Measurements from ENCODE around the gene LCNL1. TPM values are rescaled to one million over a fixed set of nuclear protein-coding genes. Genes with fewer than 3 reads are reported as not detected.

The LCNL1 gene
- total RNA-seq, 4 donors from 2014 or later: 0.19 TPM; not detected in 3

- H3K27ac ChIP-seq: no peak overlapping the region
- 63 to 73% methylated on average over 3 to 6 of the region's 14 CpGs for whole genome bisulfite sequencing, 2 donors
- DNase-seq: no peak
- H3K27me3 ChIP-seq: peaks cover 0 to 24% (median 0%) of the 10 kb centered on the region in 4 donors
- H3K4me1 ChIP-seq: peaks cover 12 to 30% (median 13%) of the 10 kb centered on the region in 3 donors
- intact Hi-C loops (cut with DNase I): no loop called here
- no peaks in the 10 kb centered on the region for H3K9me3 ChIP-seq
- no peak overlapping the region for H3K4me3 ChIP-seq
- no peaks in the 10 kb centered on the region for H3K36me3 ChIP-seq
- no peak for TF ChIP-seq POLR2A (IDR thresholded peaks at IDR 0.05)
- TF ChIP-seq CTCF (IDR thresholded peaks at IDR 0.05): no peak
Observed at GRCh38 chr9:136971746-136972145, 11.0 kb upstream of the LCNL1 start.

- peaks cover 13 to 36% (median 14%) of the 10 kb centered on the region in 3 donors for H3K4me1 ChIP-seq
- no peak overlapping the region for H3K4me3 ChIP-seq
- H3K27me3 ChIP-seq: peaks cover 0 to 24% (median 0%) of the 10 kb centered on the region in 4 donors
- no peak overlapping the region for H3K27ac ChIP-seq
- DNase-seq: no peak
- H3K36me3 ChIP-seq: no peaks in the 10 kb centered on the region
- 10 to 60% methylated on average over 2 to 5 of the region's 11 CpGs for WGBS, 2 donors
- H3K9me3 ChIP-seq: no peaks in the 10 kb centered on the region
- TF ChIP-seq POLR2A (IDR thresholded peaks at IDR 0.05): no peak
- TF ChIP-seq CTCF (IDR thresholded peaks at IDR 0.05): no peak
- intact Hi-C loops (cut with DNase I): no loop called here
Observed at GRCh38 chr9:136972335-136972734, 10.5 kb upstream of the LCNL1 start.

GRCh38 chr9:136972743-136973142 is 10.1 kb upstream of the LCNL1 start:
- peaks cover 13 to 40% (median 19%) of the 10 kb centered on the region in 3 donors for H3K4me1 ChIP-seq
- intact Hi-C loops (cut with DNase I): no loop called here
- H3K9me3 ChIP-seq: no peaks in the 10 kb centered on the region
- H3K4me3 ChIP-seq: no peak overlapping the region
- TF ChIP-seq CTCF (IDR thresholded peaks at IDR 0.05): no peak
- no peak for TF ChIP-seq POLR2A (IDR thresholded peaks at IDR 0.05)
- 44% methylated on average over 5 of the region's 13 CpGs; no CpG with 5 or more reads in 1 of the 2 donors for WGBS, 2 donors
- H3K27ac ChIP-seq: no peak overlapping the region
- peaks cover 0 to 26% (median 0%) of the 10 kb centered on the region in 4 donors for H3K27me3 ChIP-seq
- no peaks in the 10 kb centered on the region for H3K36me3 ChIP-seq
- DNase-seq: no peak

- H3K27ac ChIP-seq: peak overlapping the region in 2 of 4 donors; percentile 61 to 80
- WGBS, 2 donors: 78% methylated on average over 5 of the region's 29 CpGs; no CpG with 5 or more reads in 1 of the 2 donors
- intact Hi-C loops (cut with DNase I): no loop called here
- H3K9me3 ChIP-seq: no peaks in the 10 kb centered on the region
- peaks cover 13 to 51% (median 23%) of the 10 kb centered on the region in 3 donors for H3K4me1 ChIP-seq
- TF ChIP-seq CTCF (IDR thresholded peaks at IDR 0.05): no peak
- no peak for TF ChIP-seq POLR2A (IDR thresholded peaks at IDR 0.05)
- no peaks in the 10 kb centered on the region for H3K36me3 ChIP-seq
- DNase-seq: no peak
- peaks cover 0 to 22% (median 0%) of the 10 kb centered on the region in 4 donors for H3K27me3 ChIP-seq
- H3K4me3 ChIP-seq: no peak overlapping the region
Observed at GRCh38 chr9:136973618-136974617, 8.9 kb upstream of the LCNL1 start.
